ENCODE results near the gene ULK2.
A peak's percentile ranks its signal among the peaks of the same experiment; 100 is the strongest.
"Not testable (repeated sequence)": the region's sequence is repeated elsewhere in the genome, so short reads cannot be mapped to it uniquely, and the experiment has no call there.

Gene ULK2

DNA sequence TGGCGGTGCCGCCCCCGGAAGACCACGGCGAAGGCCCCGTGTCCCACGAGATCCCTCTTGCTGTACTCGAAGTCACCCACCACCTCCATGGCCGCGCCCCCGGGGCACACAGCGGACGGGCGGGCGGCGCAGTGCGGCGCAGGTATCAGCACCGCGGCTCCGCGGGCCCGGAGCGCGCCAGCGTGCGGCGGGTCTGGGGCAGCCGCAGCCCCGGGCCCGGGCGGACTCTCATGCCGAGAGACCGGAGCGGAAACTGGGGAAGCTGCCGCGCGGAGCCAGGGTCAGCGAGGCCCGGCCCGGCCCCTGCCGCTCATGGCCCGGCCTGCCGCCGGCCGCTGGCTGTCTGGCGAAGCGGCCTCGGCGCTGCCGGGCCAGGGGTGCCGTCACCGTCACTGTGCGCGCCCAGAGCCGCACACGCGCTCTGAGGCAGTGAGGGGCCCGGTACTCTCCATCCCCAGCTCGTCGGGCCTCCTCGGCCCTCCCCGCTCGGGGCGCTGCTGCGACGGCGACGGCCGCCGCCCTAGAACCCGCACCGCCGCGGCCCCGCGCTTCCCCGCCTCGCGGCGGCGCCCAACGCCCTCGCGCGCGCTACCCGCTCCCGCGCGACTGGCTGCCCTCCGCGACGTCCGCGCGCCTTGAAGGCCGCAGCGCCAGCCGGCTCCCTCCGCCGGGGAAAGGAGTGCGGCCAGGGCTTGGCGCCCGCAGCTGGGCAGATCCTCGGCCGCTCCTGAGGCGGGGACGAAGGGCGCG is at the start of gene ULK2:
TSS of gene ULK2 (minus strand) at position 608 of the 750 bp plus-strand sequence. CDS start at position 89, 519 bp downstream.
- peak in 1 of 2 donors; percentile 11 for DNase-seq (ENCODE audit: low read depth in 2 of 2, low spot score in 1 of 2)

DNA sequence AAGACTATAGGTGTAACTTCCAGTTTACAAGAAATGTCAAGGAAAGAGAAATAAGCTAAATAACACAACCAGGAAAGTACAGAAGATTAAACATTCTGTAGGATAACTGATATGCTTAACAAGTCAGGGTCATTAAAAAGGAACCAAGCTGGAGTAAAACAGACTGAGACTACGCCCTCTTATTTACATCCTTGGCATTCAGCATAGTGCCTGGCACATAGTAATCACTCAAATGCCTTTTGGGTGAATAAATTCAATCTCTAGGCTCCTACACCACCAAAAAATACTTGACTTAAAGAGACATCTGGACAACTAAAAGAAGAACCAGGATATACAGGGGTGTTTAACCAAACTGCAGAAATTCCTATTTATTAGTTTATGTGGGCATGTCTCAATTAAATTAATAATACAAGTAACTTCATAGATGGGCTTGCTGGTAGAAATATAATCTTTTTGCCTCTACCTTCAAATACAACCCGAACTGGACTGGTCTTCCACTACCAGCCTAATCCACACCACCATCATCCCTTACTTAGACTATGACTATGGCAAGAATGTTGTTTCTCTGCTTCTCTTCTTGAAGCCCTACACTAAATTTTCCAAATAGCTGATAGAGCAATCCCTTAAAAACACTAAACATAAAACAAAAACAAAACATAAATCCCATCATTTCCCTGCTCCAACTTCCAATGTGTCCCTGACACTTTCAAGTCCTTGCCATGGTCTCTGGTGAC is 47.7 kb upstream of the ULK2 start:
- DNase-seq (ENCODE audit: low read depth in 2 of 2, low spot score in 1 of 2) = no peak

DNA sequence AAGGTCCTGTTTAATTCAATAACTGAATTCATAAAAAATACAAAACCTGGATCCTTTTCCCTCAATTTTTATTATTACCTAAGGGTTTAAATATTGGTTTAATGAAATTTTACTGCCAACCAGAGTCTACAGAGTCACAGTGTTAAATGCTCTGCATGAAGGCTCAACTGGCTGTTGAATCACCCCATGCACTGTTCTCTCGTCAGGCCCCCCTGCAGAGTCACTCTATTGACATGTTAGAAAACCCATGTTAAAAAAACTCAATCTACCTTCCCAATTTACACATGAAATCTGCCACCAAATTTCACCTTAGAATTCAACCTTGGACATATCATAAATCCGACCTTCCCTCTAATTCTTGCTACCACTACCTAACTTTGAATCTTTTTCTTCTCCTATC is 43.3 kb upstream of the ULK2 start:
- DNase-seq (ENCODE audit: low read depth in 2 of 2, low spot score in 1 of 2) = no peak

DNA sequence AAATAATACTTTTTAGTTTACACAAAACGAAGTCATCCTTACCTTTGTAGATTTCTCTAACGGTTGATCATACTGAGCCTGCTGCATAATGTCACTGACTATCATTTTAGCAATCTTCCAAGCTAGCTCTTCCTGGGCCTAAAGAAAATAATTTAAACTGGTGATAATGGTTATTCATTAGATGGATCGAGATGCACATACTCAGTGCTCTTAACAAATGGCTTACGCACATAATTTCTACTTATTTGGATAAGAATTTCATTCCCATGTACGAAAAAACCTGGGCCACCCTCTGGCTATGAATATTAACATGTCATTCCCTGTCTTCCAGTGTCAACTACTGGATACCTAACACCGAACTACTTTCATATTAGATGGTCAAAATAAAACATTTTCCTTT is 41.4 kb upstream of the ULK2 start:
- DNase-seq (ENCODE audit: low read depth in 2 of 2, low spot score in 1 of 2) = no peak

DNA sequence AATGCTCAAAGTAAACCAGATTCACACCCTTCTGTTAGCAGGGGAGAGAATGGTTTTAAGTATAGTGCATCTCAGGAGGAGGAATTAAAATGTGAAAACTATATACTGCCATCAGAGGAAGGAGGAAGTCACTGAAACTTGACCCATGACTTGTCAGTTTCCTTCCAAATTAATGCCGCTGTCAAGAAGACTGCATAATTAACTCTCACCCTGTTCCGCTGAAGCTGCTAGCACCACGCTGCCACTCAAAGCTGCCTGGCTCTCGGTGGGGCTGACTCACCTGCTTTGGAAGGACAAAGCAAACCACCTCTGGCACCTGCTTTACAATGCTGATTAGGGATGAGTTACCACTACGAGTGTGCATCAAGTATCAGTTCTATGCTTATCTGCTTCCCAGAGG is 37.8 kb upstream of the ULK2 start:
- no peak for DNase-seq (ENCODE audit: low read depth in 2 of 2, low spot score in 1 of 2)

DNA sequence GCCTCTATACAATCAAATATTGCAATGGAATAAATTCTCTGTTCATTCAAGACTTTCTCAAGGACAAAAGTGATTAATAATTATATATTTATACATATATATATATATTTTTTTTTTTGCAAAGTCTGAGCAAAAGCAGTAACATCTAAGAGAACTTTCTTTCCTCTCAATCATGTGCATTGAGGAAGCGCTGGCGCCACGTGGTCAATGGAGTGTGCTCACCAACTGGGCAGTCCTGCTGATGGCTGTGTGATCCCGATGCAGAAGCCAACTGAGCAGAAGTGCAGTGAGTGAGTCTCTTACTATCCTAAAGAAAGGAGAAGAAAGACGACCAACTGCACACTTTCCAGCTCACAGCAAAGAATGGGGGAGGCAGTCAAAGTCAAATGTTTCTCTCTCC is 37.2 kb upstream of the ULK2 start:
- DNase-seq (ENCODE audit: low read depth in 2 of 2, low spot score in 1 of 2) = no peak

DNA sequence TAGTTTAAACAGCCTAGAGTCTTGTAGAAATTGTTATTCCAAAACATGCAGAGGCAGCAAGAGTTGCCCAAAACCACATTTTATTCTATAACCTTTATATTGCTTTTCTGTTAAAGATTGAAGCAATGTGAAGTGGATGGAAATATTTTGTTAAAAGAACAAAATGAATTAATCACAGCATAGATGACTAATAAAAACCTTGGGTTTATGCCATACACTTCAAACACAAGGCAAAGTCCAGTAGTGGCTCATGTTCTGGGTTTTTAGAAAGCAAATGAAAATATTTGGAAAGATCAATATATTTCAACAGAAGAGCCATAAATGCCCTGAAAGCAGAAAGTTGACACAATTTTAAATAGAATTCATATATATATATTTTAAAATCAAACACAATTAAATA is 36.7 kb upstream of the ULK2 start:
- no peak for DNase-seq (ENCODE audit: low read depth in 2 of 2, low spot score in 1 of 2)

DNA sequence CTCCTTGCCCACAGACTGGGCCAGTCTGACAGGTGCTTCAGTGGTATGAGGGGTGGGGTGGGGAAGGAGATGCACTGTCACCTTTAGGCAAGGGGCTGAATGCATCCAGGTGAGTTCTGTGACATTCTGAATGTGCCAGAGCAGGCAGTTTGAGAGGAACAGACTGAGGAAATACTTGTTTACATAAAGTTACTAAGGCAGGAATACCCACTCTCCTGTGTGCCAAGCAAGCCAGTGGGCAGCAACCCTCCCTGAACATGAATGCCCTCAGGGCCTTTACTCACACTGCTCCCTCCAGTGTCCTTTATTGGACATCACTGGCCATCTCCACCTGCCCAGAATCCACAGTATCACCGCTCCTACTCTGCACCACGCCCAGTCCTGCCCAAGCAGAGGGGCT is 33.1 kb upstream of the ULK2 start:
- no peak for DNase-seq (ENCODE audit: low read depth in 2 of 2, low spot score in 1 of 2)

DNA sequence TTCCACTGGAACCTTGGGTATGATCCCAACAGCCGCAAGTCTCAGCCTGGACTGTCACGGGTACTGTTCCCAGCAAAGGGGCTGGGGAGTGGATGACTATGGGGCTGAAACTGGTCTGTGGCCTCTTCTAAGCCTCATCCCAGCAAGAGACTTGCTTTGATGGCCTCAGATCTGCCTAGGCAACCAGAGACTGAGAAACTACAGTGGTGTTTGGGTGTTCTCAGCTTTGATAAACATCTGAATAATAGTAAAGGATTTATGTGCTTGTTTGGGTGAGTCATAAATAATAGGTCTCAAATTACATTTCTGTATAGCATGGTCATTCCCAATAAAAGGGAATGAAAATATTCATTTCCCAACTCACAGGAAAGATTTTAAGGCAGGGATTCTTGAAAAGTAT is 30.2 kb upstream of the ULK2 start:
- DNase-seq (ENCODE audit: low read depth in 2 of 2, low spot score in 1 of 2) = no peak

DNA sequence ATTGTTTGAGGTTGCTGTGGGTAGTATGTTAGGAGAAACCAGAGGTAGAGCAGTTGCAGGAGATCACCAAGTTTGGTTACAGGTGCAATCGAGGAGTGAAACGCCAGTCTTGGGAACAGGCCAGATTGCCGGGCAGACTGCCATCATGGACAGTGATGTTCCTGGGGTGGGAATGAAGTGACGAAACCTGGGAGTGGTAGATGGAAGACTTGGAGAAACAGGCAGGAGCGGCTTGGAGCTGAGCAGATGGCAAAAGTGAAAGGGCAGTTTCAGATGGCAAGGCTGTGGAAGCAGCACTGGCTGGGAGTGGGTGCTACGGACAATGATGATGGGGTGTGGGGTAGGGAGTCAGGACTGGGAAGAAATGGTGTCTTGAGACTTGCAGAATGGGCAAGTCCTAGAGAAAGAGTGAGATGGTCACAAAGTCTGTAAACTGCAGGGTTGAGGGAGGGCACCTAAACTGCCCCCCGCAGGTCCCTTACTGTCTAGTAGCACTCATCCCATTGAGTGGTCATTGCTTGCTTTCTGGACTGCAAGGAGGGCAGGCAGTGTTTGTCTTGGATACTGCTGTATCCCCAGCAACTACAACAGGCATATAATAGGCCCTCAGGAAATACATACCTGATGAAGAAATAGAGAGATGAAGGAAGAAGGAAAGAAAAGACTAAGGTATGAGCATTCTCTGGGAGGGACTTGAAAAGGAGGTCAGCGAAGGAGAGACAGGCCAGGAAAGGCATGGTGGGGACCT is 29.5 kb upstream of the ULK2 start:
- DNase-seq (ENCODE audit: low read depth in 2 of 2, low spot score in 1 of 2) = no peak

DNA sequence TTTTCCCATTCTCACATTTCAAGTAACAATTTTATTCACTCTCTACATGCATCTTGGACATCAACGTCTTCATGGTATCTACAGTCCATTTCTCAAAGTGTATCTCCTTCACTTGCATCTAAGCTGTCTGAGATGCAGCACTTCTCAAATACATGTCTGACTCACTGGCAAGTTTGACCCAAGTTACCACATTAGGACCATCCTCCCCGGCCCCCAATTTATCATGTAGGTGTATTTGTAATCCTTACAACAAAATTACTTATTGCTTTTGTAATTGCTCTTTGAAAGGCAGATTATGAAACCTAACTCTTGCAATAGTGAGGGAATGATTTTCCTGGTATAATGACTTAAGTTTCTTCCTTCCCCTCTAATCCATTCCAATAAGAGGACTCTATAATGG is 28.9 kb upstream of the ULK2 start:
- DNase-seq (ENCODE audit: low read depth in 2 of 2, low spot score in 1 of 2) = no peak

DNA sequence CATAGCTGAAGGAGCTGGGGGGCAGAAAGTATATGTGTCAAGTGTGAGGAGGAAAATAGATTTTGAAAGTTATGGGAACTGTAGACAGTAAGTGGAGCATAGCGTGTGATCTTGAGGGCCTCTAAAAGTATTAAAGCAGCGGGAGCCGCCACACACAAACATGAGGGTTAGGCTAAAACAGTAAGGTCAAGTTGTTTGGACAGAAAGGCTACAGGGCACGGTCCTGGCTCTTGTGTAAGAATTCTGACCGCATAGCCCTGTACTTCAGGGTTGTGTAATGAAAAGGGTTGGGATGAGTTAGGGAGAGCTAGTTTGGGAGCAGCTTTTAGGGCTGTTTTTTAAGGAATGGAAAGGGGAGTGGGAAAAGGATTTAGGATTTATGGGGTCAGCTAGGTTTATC is 22.8 kb upstream of the ULK2 start:
- DNase-seq (ENCODE audit: low read depth in 2 of 2, low spot score in 1 of 2) = not testable (repeated sequence)

DNA sequence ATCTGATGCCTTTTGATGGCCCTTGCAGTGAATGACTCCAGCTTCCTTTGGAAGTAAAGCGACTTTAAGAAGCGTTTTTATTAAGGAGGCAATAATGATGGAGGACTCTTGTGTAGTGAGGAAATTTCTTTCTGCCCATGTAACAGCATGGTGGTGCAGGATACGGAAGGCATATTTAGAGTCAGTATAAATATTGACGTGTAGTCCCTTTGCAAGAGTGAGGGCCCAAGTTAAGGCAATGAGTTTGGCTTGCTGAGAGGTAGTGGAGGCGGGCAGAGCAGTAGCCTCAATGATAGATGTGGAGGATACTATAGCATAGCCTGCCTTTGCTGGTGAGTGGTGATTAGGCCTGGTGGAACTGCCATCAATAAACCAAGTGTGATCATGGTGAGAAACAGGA is 22.3 kb upstream of the ULK2 start:
- not testable (repeated sequence) for DNase-seq (ENCODE audit: low read depth in 2 of 2, low spot score in 1 of 2)

DNA sequence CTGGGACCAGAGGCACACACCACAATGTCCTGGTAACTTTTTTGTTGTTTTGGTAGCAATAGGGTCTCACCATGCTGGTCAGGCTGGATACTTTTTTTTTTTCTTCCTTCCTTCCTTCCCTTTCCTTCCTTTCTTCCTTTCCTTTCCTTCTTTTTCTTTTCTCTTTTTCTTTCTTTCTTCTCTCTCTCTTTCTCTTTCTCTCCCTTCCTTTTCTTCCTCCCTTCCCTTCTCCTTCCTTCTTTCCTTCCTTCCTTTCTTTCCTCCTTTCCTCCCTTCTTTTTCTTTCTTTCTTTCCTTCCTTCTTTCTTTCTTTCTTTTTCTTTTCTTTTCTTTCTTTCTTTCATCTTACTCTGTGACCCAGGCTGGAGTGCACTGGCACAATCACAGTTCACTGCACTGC is 18.4 kb upstream of the ULK2 start:
- no peak for DNase-seq (ENCODE audit: low read depth in 2 of 2, low spot score in 1 of 2)

DNA sequence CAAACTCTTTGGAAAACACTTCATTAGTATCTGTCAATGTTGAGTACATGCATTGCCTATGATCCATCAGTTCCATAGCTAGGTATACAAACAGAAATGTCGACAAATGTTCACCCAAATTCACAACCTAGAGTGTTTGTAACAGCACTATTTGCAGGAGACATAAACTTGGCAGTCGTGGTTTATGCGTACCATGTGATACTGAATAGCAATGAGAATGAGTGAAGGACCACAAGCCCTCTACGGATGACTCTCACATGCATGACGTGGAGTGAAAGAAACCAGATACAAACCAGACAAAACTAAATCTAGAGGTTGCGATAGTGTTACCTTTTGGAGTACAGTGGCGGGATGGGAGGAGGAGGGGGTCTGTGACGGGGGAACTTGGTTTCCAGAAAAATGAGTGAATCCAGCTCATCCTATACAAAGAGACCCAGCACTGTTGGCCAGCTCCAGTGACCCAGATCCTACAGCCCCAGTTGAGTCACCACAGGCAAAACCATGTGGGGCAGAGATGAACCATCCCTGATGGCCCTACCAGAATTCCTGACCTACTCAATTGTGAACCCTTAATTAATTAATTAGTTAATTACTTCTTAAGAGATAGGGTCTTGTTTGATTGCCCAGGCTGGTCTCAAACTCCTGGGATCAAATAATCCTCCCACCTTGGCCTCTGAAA is 15.9 kb upstream of the ULK2 start:
- no peak for DNase-seq (ENCODE audit: low read depth in 2 of 2, low spot score in 1 of 2)

DNA sequence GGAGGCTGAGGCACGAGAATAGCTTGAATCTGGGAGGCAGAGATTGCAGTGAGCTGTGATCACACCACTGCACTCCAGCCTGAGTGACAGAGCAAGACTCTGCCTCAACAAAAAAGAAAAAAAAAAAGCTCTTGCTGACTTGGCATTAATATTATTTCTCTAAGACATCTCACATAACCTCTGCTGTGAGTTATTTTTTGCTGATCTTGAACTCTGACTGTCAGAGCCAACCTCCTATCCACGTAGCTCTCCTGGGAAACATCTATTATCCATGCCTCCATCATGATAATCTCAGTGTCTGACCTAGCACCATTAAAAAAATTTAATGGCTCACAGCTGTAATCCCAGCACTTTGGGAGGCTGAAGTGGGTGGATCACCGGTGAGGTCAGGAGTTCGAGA is 12.7 kb upstream of the ULK2 start:
- DNase-seq (ENCODE audit: low read depth in 2 of 2, low spot score in 1 of 2) = no peak

DNA sequence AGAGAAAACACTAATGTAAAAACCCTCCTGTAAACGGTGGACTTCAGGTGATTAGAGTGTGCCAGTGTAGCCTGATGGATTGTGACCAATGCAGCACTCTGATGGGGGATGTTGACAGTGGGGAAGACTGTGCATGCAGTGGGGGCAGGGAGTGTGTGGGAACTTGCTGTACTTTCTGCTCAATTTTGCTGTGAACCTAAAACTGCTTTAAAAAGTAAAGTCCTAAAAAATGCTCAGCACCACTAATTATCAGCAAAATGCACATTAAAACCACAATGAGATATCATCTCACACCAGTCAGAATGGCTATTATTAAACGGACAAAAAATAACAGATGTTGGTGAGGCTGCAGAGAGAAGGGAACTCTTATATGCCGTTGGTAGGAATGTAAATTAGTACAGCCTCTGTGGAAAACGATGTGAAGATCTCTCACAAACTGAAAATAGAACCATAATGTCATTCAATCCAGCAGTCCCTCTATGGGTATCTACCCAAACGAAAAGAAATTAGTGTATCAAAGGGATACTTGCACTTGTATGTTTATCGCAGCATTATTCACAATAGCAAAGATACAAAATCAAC is 9.7 kb upstream of the ULK2 start:
- no peak for DNase-seq (ENCODE audit: low read depth in 2 of 2, low spot score in 1 of 2)

DNA sequence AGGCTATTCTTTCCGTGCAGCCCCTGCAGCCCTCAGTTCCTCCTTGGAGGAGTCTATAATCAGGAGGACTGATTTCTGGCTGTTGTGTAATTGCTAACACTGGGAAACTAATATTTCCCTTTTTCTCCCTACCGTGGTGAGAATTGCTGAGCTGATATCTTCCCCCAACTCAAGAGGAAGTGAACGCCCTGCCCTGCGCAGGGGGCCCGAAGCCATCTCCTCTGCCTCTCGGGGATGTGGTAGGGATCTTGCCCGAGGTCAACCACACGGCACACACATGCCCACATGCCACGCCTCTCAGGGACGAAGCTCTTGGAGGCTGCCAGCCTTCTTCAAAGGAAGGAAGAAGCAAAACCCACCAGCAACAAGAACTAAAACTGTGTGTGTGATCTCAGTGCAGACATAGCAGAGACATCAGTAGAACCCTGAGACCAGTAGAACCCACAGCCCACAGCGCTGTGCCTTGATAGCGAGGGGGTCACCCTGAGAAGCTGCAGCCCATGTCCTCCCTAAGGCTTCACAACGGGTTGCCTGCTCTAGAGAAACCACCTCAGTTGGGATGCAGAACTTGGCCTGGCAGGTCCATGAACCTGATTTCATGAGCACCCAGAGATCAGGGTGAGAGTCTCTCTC is 8.9 kb upstream of the ULK2 start:
- DNase-seq (ENCODE audit: low read depth in 2 of 2, low spot score in 1 of 2) = no peak

DNA sequence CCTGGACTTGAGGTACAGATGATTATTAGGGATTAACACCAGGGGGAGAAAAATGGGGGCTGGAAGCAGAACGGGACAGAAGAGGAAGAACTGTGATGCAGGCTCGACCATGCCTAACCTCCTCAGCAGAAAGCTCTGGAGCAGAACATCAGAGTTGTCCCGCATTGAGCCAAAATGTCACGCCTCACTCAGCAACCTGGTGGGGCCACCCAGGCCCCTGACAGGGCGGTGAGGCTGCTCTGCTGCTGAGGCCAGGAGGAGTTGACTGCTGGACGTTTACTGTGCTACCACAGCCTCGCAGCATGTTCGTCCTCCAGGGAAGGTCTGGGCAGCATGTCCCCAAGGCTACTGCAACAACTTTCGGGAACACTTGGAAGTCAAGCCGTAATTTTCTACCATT is 6.5 kb upstream of the ULK2 start:
- DNase-seq (ENCODE audit: low read depth in 2 of 2, low spot score in 1 of 2) = no peak

DNA sequence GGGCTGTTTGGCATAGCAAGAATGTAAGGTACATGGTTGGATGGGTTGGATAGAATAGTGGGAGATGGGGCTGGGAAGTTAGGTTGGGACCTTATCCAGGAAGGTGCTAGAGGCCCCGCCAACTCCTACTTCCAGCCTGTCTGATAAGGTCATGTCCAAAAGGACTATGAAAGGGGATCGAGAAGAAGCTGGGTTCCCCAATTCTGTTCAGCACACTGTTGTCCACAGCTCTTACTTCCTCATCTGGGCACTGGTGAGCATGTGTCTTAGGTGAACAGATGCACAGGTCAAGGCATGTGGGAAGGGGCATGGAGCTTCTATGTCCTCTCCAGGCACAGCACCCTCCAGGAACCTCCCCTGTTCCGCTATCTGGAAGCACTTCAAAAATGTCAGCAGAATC is 5.6 kb upstream of the ULK2 start:
- no peak for DNase-seq (ENCODE audit: low read depth in 2 of 2, low spot score in 1 of 2)

DNA sequence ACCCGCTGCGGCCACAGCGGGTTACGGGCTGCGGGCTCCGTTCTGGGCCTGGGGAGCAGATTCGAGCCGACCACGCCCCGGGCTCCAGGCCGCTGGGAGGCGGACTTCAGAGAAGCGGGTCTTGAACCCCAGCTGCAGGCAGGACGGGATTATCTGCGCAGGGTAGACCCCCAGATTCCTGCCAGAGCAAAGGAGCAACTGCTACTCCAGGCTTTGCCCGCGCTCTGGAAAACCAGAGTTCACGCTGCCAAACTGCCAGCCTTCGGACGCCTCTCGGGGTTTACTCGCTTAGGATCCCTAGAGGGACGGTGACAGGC is 301 bp upstream of the ULK2 start:
- DNase-seq (ENCODE audit: low read depth in 2 of 2, low spot score in 1 of 2) = no peak
